ENCODE data around the gene TAS2R39. TPM values are rescaled to one million over a fixed set of nuclear protein-coding genes. Genes with fewer than 3 reads are reported as not detected.
"Not testable (repeated sequence)": the region's sequence is repeated elsewhere in the genome, so short reads cannot be mapped to it uniquely, and the experiment has no call there.

Gene TAS2R39
- not detected for total RNA-seq
- not detected for polyA plus RNA-seq
- long read RNA-seq, donor 1 = 0 reads
- long read RNA-seq, donor 2 = 0 reads
- long read RNA-seq, donor 3 = 0 reads

DNA sequence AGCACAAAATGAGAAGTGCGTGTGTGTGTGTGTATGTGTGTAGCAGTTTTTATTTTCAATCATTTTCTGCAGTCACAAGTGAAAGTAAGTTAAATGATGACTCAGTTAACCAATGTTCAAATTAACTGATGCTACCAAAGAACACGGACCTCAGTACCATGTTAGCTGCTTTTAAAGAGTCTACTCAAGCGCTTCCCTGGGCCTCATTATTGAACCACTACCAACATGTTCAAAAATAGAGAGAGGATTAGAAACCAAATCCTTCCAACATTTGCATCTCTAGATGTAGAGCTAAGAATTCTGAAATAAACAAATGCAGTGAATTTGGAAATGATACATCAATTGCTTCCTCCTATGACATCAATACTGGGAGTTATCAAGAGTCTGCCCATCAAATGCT lies at the start of gene TAS2R39:
Gene TAS2R39, plus strand, starts transcription at position 396 of the 400 bp plus-strand sequence. Its CDS starts 0 bp downstream, at position 396.
- TF ChIP-seq POLR2A (IDR thresholded peaks at IDR 0.05) (no peak), CTCF (IDR thresholded peaks at IDR 0.05) (no peak)
- 80 to 83% (median 82%) methylated on average over 3 of the region's 3 CpGs for WGBS, 4 donors
- H3K4me3 ChIP-seq = no peak within 1 kb of the TSS
- H3K9me3 ChIP-seq = peaks cover 0 to 25% (median 10%) of the 10 kb centered on the region in 12 donors
- DNase-seq = no peak
- peaks cover 0 to 8% (median 0%) of the 10 kb centered on the region in 9 donors for H3K27me3 ChIP-seq
- H3K27ac ChIP-seq = no peak within 1 kb of the TSS
- no peaks in the 10 kb centered on the region for H3K36me3 ChIP-seq
- intact Hi-C loops (cut with DNase I) = no loop called here
- no peaks in the 10 kb centered on the region for H3K4me1 ChIP-seq
- no peak for ATAC-seq

- peak overlapping the region in 1 of 12 donors; percentile 43 for H3K27ac ChIP-seq
- intact Hi-C loops (cut with DNase I) = no loop called here
- H3K4me3 ChIP-seq = no peak overlapping the region
- DNase-seq (no peak), ATAC-seq (no peak)
- H3K36me3 ChIP-seq = no peaks in the 10 kb centered on the region
- TF ChIP-seq CTCF (IDR thresholded peaks at IDR 0.05) = no peak
- no peak for TF ChIP-seq POLR2A (IDR thresholded peaks at IDR 0.05)
- H3K27me3 ChIP-seq = no peaks in the 10 kb centered on the region
- H3K4me1 ChIP-seq = no peaks in the 10 kb centered on the region
- H3K9me3 ChIP-seq = peaks cover 0 to 18% (median 0%) of the 10 kb centered on the region in 12 donors
Observed at GRCh38 chr7:143147070-143147469, 36.1 kb upstream of the TAS2R39 start.

DNA sequence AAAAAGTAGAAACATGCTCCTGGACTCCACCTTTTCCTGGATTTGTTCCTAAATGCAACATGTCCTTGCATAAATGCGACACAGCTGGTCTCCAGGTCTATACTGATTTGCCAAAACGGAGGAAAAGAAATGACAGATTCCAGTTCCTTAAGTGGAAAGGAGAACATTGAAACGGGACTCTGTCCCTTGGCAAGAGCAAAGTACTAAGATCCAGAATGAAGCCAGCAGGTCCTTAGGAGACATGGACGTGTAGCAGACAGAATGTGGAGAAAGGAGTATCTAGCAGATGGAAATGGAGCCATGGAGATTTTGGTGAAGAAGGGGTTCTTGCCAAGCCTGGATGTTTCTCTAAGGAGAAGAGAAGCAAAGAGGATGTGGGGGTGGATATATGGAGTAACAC lies 35.2 kb upstream of the TAS2R39 start:
- TF ChIP-seq CTCF (IDR thresholded peaks at IDR 0.05) = no peak
- TF ChIP-seq POLR2A (IDR thresholded peaks at IDR 0.05) = no peak
- 55 to 70% (median 58%) methylated on average over 4 of the region's 4 CpGs for WGBS, 4 donors
- ATAC-seq = peak in 1 of 4 donors; percentile 42

DNA sequence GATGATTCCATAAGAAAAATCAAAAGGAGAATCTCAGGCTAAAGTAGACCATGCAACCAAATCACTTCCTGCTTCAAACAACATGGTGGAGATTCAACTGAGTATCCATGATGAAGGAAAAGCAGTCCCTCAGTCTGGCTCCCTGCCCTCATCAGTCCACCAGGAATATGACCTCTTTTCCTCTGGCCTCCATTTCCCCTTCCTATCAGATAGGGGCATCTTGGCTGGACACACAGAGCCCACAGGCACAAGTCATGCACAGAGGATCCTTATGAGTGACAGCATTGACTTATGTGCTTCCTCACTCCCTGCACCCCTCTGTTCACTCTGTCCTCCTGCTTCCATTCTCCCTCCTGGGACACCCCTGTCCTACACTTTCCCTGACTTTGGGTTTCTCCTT lies 34.6 kb upstream of the TAS2R39 start:
- intact Hi-C loops (cut with DNase I) = no loop called here
- DNase-seq (no peak), ATAC-seq (no peak)
- TF ChIP-seq CTCF (IDR thresholded peaks at IDR 0.05) (no peak), POLR2A (IDR thresholded peaks at IDR 0.05) (no peak)
- H3K36me3 ChIP-seq = no peaks in the 10 kb centered on the region
- H3K9me3 ChIP-seq = peaks cover 0 to 18% (median 0%) of the 10 kb centered on the region in 12 donors
- H3K4me3 ChIP-seq = no peak overlapping the region
- no peaks in the 10 kb centered on the region for H3K4me1 ChIP-seq
- no peaks in the 10 kb centered on the region for H3K27me3 ChIP-seq
- no peak overlapping the region for H3K27ac ChIP-seq

More for the DNA sequence above, 35.2 kb upstream of the TAS2R39 start:
- intact Hi-C loops (cut with DNase I) = no loop called here
- Histone ChIP-seq H3K27me3 (no peaks in the 10 kb centered on the region), H3K4me1 (no peaks in the 10 kb centered on the region), H3K4me3 (no peak overlapping the region), H3K27ac (no peak overlapping the region), H3K9me3 (peaks cover 0 to 18% (median 0%) of the 10 kb centered on the region in 12 donors), H3K36me3 (no peaks in the 10 kb centered on the region)
- no peak for DNase-seq

- H3K4me1 ChIP-seq; H3K36me3 ChIP-seq; H3K27me3 ChIP-seq; ATAC-seq; H3K4me3 ChIP-seq; DNase-seq; intact Hi-C loops (cut with DNase I); H3K27ac ChIP-seq: not testable (repeated sequence)
- WGBS, 4 donors = 93 to 96% (median 95%) methylated on average over 6 of the region's 6 CpGs
- H3K9me3 ChIP-seq = peaks cover 0 to 18% (median 0%) of the 10 kb centered on the region in 12 donors
Observed at GRCh38 chr7:143150696-143151095, 32.5 kb upstream of the TAS2R39 start.

DNA sequence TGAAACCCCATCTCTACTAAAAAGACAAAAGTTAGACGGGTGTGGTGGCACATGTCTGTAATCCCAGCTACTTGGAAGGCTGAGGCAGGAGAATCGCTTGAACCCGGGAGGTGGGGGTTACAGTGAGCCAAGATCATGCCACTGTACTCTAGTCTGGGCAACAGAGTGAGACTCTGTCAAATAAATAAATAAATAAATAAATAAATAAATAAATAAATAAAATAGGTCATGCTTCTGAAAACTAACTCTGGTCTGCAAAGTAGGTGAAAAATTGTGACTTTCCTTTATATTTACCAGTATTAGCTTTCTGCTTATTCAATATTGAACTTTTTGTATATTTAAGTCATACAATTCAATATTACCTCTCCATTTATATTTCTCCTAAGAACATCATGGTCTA lies 24.6 kb upstream of the TAS2R39 start:
- intact Hi-C loops (cut with DNase I); H3K4me3 ChIP-seq; H3K9me3 ChIP-seq; H3K27me3 ChIP-seq; DNase-seq; ATAC-seq; H3K27ac ChIP-seq; H3K4me1 ChIP-seq; H3K36me3 ChIP-seq: not testable (repeated sequence)
- 88 to 93% (median 91%) methylated on average over 3 of the region's 3 CpGs for WGBS, 4 donors

Data from heart left ventricle (tissue), 16 donors.